Fibroblast of mammary gland (primary cell): Measurements from ENCODE around the gene TAF3.

ENCODE experiments used
- DNase-seq: peaks from one replicate; pipeline ENCODE4 v3.0.0-alpha.2; 2010; ENCODE audit warnings: low read depth
- H3K4me3 ChIP-seq: 2 replicates; pipeline ENCODE4 v1.5.1; 2011; ENCODE audit warnings: low read depth, mild to moderate bottlenecking, low read length, moderate library complexity; ENCODE audit not compliant: control insufficient read depth
- CTCF ChIP-seq: conservative IDR thresholded peaks from 2 replicates; pipeline ENCODE4 v1.5.1; 2011; ENCODE audit warnings: low read depth, low read length, inconsistent platforms; ENCODE audit not compliant: control insufficient read depth, insufficient read depth

TAF3 gene

GRCh38 chr10:8049865-8050555, 231.7 kb downstream of the TAF3 start:
- no peak for TF ChIP-seq CTCF
- H3K4me3 ChIP-seq = no peak overlapping the region
- DNase-seq = no peak

GRCh38 chr10:8050556-8051108, 232.3 kb downstream of the TAF3 start:
- no peak for TF ChIP-seq CTCF
- no peak for DNase-seq
- no peak overlapping the region for H3K4me3 ChIP-seq

- TF ChIP-seq CTCF = no peak
- no peak overlapping the region for H3K4me3 ChIP-seq
- no peak for DNase-seq
Measured at GRCh38 chr10:8051109-8051821, 233.0 kb downstream of the TAF3 start.

- H3K4me3 ChIP-seq = no peak overlapping the region
- TF ChIP-seq CTCF = no peak
- no peak for DNase-seq
Measured at GRCh38 chr10:8051851-8052257, 233.5 kb downstream of the TAF3 start.

- TF ChIP-seq CTCF = no peak
- DNase-seq = no peak
- H3K4me3 ChIP-seq = no peak overlapping the region
Measured at GRCh38 chr10:8052341-8052955, 234.1 kb downstream of the TAF3 start.

- no peak for TF ChIP-seq CTCF
- DNase-seq = no peak
- H3K4me3 ChIP-seq = no peak overlapping the region
Measured at GRCh38 chr10:8052956-8053445, 234.7 kb downstream of the TAF3 start.
